Neural cell (in vitro differentiated cells): ENCODE results near the gene SULF2.

Experiments
- EP300 ChIP-seq: fragments of 450-650 bp; conservative IDR thresholded peaks from 2 replicates; pipeline ENCODE4 v1.6.1; 2014; ENCODE audit warnings: antibody characterized with exemption, mild to moderate bottlenecking, moderate library complexity; ENCODE audit not compliant: poor library complexity, severe bottlenecking
- EZH2 ChIP-seq: fragments of 200-600, 300-800 bp; shearing (Covaris generic), sonication (generic); IDR thresholded peaks from 2 replicates; pipeline ENCODE4 v1.6.1; 2014; ENCODE audit warnings: antibody characterized with exemption, low read length, borderline replicate concordance, mild to moderate bottlenecking; ENCODE audit not compliant: insufficient read depth, poor library complexity, severe bottlenecking
- MXI1 ChIP-seq: fragments of 450-650 bp; conservative IDR thresholded peaks from 2 replicates; pipeline ENCODE4 v1.6.1; 2014; ENCODE audit warnings: antibody characterized with exemption, mild to moderate bottlenecking; ENCODE audit not compliant: poor library complexity, severe bottlenecking
- POLR2AphosphoS5 ChIP-seq: IDR thresholded peaks from 2 replicates; pipeline ENCODE4 v1.6.1; 2012
- RAD21 ChIP-seq: fragments of 450-650 bp; conservative IDR thresholded peaks from 2 replicates; pipeline ENCODE4 v1.6.1; 2014; ENCODE audit warnings: antibody characterized with exemption, mild to moderate bottlenecking, moderate library complexity
- SMC3 ChIP-seq: fragments of 450-650 bp; conservative IDR thresholded peaks from 2 replicates; pipeline ENCODE4 v1.6.1; 2014; ENCODE audit warnings: antibody characterized with exemption, mild to moderate bottlenecking, moderate library complexity; ENCODE audit not compliant: poor library complexity
- TAF1 ChIP-seq: IDR thresholded peaks from 2 replicates; pipeline ENCODE4 v1.6.1; 2012; ENCODE audit warnings: low read depth
- TF ChIP-seq, protein P1 (sequence below): IDR thresholded peaks from 2 replicates; pipeline ENCODE4 v1.6.1; 2012; ENCODE audit warnings: borderline replicate concordance
- TF ChIP-seq, protein P2 (sequence below): fragments of 450-650 bp; IDR thresholded peaks from 2 replicates; pipeline ENCODE4 v1.5.1; 2014; ENCODE audit warnings: antibody characterized with exemption, mild to moderate bottlenecking, moderate library complexity; ENCODE audit not compliant: poor library complexity, severe bottlenecking

DNA sequence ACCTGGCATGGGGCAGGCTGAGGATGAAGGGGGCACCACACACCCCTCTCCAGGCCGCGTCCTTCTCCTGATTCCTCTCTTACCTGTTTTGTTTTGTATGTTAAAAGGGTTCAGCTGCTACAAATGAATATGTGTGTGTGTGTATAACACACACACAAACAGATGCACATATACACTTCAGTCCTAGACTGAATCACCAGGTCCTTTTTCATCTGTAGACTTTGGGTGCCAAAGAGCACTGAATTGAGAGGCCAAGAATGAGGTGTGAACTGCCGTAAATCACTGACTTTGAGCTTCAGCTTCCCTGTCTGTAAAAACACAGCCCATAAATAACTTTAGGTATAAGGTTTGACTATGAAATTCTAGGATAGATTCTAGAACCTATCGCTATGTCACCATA is 40.5 kb downstream of the SULF2 start:
- no peak for TF ChIP-seq EZH2
- TF ChIP-seq, protein P1, sequence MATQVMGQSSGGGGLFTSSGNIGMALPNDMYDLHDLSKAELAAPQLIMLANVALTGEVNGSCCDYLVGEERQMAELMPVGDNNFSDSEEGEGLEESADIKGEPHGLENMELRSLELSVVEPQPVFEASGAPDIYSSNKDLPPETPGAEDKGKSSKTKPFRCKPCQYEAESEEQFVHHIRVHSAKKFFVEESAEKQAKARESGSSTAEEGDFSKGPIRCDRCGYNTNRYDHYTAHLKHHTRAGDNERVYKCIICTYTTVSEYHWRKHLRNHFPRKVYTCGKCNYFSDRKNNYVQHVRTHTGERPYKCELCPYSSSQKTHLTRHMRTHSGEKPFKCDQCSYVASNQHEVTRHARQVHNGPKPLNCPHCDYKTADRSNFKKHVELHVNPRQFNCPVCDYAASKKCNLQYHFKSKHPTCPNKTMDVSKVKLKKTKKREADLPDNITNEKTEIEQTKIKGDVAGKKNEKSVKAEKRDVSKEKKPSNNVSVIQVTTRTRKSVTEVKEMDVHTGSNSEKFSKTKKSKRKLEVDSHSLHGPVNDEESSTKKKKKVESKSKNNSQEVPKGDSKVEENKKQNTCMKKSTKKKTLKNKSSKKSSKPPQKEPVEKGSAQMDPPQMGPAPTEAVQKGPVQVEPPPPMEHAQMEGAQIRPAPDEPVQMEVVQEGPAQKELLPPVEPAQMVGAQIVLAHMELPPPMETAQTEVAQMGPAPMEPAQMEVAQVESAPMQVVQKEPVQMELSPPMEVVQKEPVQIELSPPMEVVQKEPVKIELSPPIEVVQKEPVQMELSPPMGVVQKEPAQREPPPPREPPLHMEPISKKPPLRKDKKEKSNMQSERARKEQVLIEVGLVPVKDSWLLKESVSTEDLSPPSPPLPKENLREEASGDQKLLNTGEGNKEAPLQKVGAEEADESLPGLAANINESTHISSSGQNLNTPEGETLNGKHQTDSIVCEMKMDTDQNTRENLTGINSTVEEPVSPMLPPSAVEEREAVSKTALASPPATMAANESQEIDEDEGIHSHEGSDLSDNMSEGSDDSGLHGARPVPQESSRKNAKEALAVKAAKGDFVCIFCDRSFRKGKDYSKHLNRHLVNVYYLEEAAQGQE: no peak
- TF ChIP-seq EP300: no peak
- no peak for TF ChIP-seq POLR2AphosphoS5
- TF ChIP-seq, protein P2, sequence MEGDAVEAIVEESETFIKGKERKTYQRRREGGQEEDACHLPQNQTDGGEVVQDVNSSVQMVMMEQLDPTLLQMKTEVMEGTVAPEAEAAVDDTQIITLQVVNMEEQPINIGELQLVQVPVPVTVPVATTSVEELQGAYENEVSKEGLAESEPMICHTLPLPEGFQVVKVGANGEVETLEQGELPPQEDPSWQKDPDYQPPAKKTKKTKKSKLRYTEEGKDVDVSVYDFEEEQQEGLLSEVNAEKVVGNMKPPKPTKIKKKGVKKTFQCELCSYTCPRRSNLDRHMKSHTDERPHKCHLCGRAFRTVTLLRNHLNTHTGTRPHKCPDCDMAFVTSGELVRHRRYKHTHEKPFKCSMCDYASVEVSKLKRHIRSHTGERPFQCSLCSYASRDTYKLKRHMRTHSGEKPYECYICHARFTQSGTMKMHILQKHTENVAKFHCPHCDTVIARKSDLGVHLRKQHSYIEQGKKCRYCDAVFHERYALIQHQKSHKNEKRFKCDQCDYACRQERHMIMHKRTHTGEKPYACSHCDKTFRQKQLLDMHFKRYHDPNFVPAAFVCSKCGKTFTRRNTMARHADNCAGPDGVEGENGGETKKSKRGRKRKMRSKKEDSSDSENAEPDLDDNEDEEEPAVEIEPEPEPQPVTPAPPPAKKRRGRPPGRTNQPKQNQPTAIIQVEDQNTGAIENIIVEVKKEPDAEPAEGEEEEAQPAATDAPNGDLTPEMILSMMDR: no peak
- TF ChIP-seq TAF1: no peak
- no peak for TF ChIP-seq MXI1
- TF ChIP-seq SMC3: no peak
- no peak for TF ChIP-seq RAD21
